GM23338 (cell line): ENCODE data around the gene GALNT1. TPM values are rescaled to one million over a fixed set of nuclear protein-coding genes. Genes with fewer than 3 reads are reported as not detected.

Source experiments
- ATAC-seq: fragments of 200-7000 bp; cut with Tn5 transposase; 3 replicates; pipeline ENCODE4 v1.9.1; 2020
- DNase-seq: peaks from one replicate; pipeline ENCODE4 v3.0.0-alpha.2; 2015; ENCODE audit warnings: low spot score
- H2AFZ ChIP-seq: fragments of 200-600 bp; sonication (generic); 2 replicates; pipeline ENCODE4 v1.8.0; 2016; ENCODE audit warnings: antibody characterized with exemption, mild to moderate bottlenecking, moderate library complexity
- H3F3A ChIP-seq: fragments of 200-600 bp; sonication (generic); replicated peaks from 2 replicates; pipeline ENCODE4 v1.8.0; 2017; ENCODE audit warnings: antibody characterized with exemption, mixed run types, low read depth
- H3K27ac ChIP-seq: fragments of 200-600 bp; sonication (generic); 2 replicates; pipeline ENCODE4 v1.6.1; 2016; ENCODE audit warnings: low read depth
- H3K27me3 ChIP-seq: fragments of 200-600 bp; sonication (generic); 2 replicates; pipeline ENCODE4 v1.8.0; 2016; ENCODE audit warnings: mild to moderate bottlenecking, mixed run types, moderate library complexity; ENCODE audit not compliant: insufficient read depth
- H3K36me3 ChIP-seq: fragments of 200-600 bp; sonication (generic); 2 replicates; pipeline ENCODE4 v1.8.0; 2016; ENCODE audit warnings: mild to moderate bottlenecking; ENCODE audit not compliant: insufficient read depth
- H3K4me1 ChIP-seq: fragments of 200-600 bp; sonication (generic); 2 replicates; pipeline ENCODE4 v1.8.0; 2016; ENCODE audit warnings: mild to moderate bottlenecking, moderate library complexity; ENCODE audit not compliant: insufficient read depth
- H3K4me2 ChIP-seq: fragments of 200-600 bp; sonication (generic); 2 replicates; pipeline ENCODE4 v1.7.1; 2017; ENCODE audit warnings: mixed run types
- H3K4me3 ChIP-seq: fragments of 200-600 bp; sonication (generic); 2 replicates; pipeline ENCODE4 v1.6.1; 2016; ENCODE audit warnings: mixed run types
- H3K79me2 ChIP-seq: fragments of 200-600 bp; sonication (generic); replicated peaks from 2 replicates; pipeline ENCODE4 v1.8.0; 2017; ENCODE audit warnings: mild to moderate bottlenecking; ENCODE audit not compliant: insufficient read depth
- H3K9me2 ChIP-seq: fragments of 200-600 bp; sonication (generic); 2 replicates; pipeline ENCODE4 v1.8.0; 2017; ENCODE audit not compliant: insufficient read depth
- H4K20me1 ChIP-seq: fragments of 200-600 bp; sonication (generic); replicated peaks from 2 replicates; pipeline ENCODE4 v1.8.0; 2017; ENCODE audit warnings: mild to moderate bottlenecking; ENCODE audit not compliant: insufficient read depth
- H3K27ac Mint-ChIP-seq: 2 replicates; pipeline ENCODE4 v1.8.0; 2020; ENCODE audit warnings: inconsistent platforms, mild to moderate bottlenecking, moderate library complexity, mixed read lengths
- H3K27me3 Mint-ChIP-seq: 3 replicates; pipeline ENCODE4 v1.8.0; 2022; ENCODE audit warnings: low read depth, mild to moderate bottlenecking, moderate library complexity, mixed read lengths, inconsistent platforms; ENCODE audit not compliant: insufficient read depth, poor library complexity
- H3K36me3 Mint-ChIP-seq: 3 replicates; pipeline ENCODE4 v1.8.0; 2021; ENCODE audit warnings: low read depth, mild to moderate bottlenecking, inconsistent platforms, moderate library complexity, mixed read lengths
- H3K4me1 Mint-ChIP-seq: 3 replicates; pipeline ENCODE4 v1.8.0; 2020; ENCODE audit warnings: mild to moderate bottlenecking, inconsistent platforms, mixed read lengths
- H3K4me3 Mint-ChIP-seq: 3 replicates; pipeline ENCODE4 v1.8.0; 2021; ENCODE audit warnings: moderate library complexity, mild to moderate bottlenecking, inconsistent platforms, mixed read lengths
- H3K9me3 Mint-ChIP-seq: 3 replicates; pipeline ENCODE4 v1.8.0; 2020; ENCODE audit warnings: moderate library complexity, mild to moderate bottlenecking, inconsistent platforms, mixed read lengths
- CREB1 ChIP-seq: fragments of 250-450 bp; sonication (Bioruptor Pico); IDR thresholded peaks from 2 replicates; pipeline ENCODE4 v1.5.0; 2020; ENCODE audit warnings: low read depth, mild to moderate bottlenecking, moderate library complexity
- EZH2 ChIP-seq: fragments of 200-600 bp; sonication (generic); IDR thresholded peaks from one replicate; pipeline ENCODE4 v1.8.0; 2017; ENCODE audit warnings: antibody characterized with exemption, mild to moderate bottlenecking, low read depth; ENCODE audit not compliant: unreplicated experiment
- EZH2phosphoT487 ChIP-seq: fragments of 200-600 bp; sonication (generic); IDR thresholded peaks from one replicate; pipeline ENCODE4 v1.8.1; 2018; ENCODE audit warnings: antibody characterized with exemption; ENCODE audit not compliant: unreplicated experiment
- JUNB ChIP-seq: IDR thresholded peaks from one replicate; pipeline ENCODE4 v1.6.1; 2016; ENCODE audit warnings: antibody characterized with exemption; ENCODE audit not compliant: unreplicated experiment
- NANOG ChIP-seq: IDR thresholded peaks from 2 replicates; pipeline ENCODE4 v1.6.1; 2016; ENCODE audit warnings: antibody characterized with exemption, borderline replicate concordance
- POLR2AphosphoS5 ChIP-seq: IDR thresholded peaks from 2 replicates; pipeline ENCODE4 v1.6.1; 2016; ENCODE audit warnings: antibody characterized with exemption, low read depth
- STAT1 ChIP-seq: IDR thresholded peaks from one replicate; pipeline ENCODE4 v1.6.1; 2016; ENCODE audit warnings: antibody characterized with exemption; ENCODE audit not compliant: unreplicated experiment
- ZNF114 ChIP-seq: fragments of 250-450 bp; sonication (Bioruptor Pico); IDR thresholded peaks from 2 replicates; pipeline ENCODE4 v1.5.0; 2020; ENCODE audit warnings: mild to moderate bottlenecking, moderate library complexity
- ZNF331 ChIP-seq: fragments of 250-450 bp; sonication (Bioruptor Pico); IDR thresholded peaks from 2 replicates; pipeline ENCODE4 v1.5.0; 2020; ENCODE audit warnings: low read depth, mild to moderate bottlenecking, moderate library complexity
- polyA plus RNA-seq: library from polyadenylated mRNA; unstranded; fragments of >200 nt; fragmentation: Nextera tagmentation; extraction: Ambion mirVana; gene quantifications from 2 replicates; pipeline ENCODE4 v1.2.1, GENCODE V29; 2016
- total RNA-seq: library from RNA; depleted of rRNA; stranded (reverse); fragments of >200 nt; shearing (Covaris generic); gene quantifications from 2 replicates; pipeline ENCODE4 v1.2.3, GENCODE V29; 2014
- TF ChIP-seq, protein P1 (sequence below): IDR thresholded peaks from 2 replicates; pipeline ENCODE4 v1.6.1; 2016; ENCODE audit warnings: antibody characterized with exemption
- TF ChIP-seq, protein P2 (sequence below): IDR thresholded peaks from one replicate; pipeline ENCODE4 v1.6.1; 2018; ENCODE audit warnings: antibody characterized with exemption; ENCODE audit not compliant: unreplicated experiment
- TF ChIP-seq, protein P3 (sequence below), 2 experiments: fragments of 200-600 bp in 1 of 2; sonication (generic) in 1 of 2; conservative IDR thresholded peaks; 2 replicates each; pipeline versions ENCODE4 v1.5.1 to v1.6.1; 2016 to 2017; ENCODE audit warnings: antibody characterized with exemption in 2 of 2, low read depth in 2 of 2, mild to moderate bottlenecking in 2 of 2, moderate library complexity in 1 of 2
- TF ChIP-seq, protein P4 (sequence below): fragments of 250-450 bp; sonication (Bioruptor Pico); IDR thresholded peaks from 2 replicates; pipeline ENCODE4 v1.5.0; 2020; ENCODE audit warnings: mild to moderate bottlenecking, moderate library complexity

Gene GALNT1
- total and polyA plus RNA-seq, 2 experiments from 2014 or later, result 37.4 to 60.8 TPM

DNA sequence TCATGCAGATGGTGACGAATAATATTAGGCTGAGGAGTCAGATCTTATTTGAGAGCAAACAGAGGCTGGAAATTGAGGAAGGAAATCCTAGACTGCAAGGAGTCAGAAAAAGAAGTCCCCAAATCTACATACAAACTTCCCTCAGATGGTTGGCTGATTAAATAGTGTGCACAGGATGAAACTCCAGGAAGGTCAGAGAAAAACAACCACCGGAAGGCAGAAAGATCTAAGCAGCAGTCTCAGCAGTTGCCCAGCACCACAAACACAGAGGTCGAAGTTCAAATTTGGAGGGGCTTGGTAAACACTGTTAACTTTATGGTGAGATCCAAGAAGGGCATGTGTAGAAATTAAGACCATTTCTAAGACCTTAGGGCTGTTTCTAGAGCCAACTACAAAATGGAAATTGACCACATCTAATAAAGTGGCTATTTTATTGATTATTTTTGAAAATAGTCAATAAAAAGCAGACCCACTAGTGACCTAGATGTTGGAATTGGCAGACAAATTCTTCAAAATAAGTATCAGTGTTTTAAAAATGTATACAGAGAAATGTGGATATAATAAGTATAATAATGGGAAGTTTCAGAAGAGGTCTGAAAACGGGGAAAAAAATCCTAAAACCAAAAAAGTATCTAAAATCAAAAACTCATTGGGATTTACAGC, 134.8 kb downstream of the GALNT1 start:
- Histone ChIP-seq H3K4me3 (no peak overlapping the region), H3K27me3 (no peaks in the 10 kb centered on the region), H3F3A (no peaks in the 10 kb centered on the region), H4K20me1 (no peaks in the 10 kb centered on the region), H3K4me2 (no peak overlapping the region), H3K9me2 (0 out of 2 replicates have a peak, but pooled peaks cover 4% of the 10 kb centered on the region), H2AFZ (no peak overlapping the region), H3K79me2 (no peaks in the 10 kb centered on the region), H3K4me1 (no peaks in the 10 kb centered on the region), H3K36me3 (no peaks in the 10 kb centered on the region; the same call in 1 of the 2 replicates), H3K27ac (no peak overlapping the region)
- TF ChIP-seq STAT1, result no peak
- TF ChIP-seq JUNB, result no peak
- TF ChIP-seq ZNF114 (CRISPR knock-in tag), result no peak
- TF ChIP-seq, protein P1, sequence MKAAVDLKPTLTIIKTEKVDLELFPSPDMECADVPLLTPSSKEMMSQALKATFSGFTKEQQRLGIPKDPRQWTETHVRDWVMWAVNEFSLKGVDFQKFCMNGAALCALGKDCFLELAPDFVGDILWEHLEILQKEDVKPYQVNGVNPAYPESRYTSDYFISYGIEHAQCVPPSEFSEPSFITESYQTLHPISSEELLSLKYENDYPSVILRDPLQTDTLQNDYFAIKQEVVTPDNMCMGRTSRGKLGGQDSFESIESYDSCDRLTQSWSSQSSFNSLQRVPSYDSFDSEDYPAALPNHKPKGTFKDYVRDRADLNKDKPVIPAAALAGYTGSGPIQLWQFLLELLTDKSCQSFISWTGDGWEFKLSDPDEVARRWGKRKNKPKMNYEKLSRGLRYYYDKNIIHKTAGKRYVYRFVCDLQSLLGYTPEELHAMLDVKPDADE, result no peak
- TF ChIP-seq EZH2, result no peak
- TF ChIP-seq, protein P2, sequence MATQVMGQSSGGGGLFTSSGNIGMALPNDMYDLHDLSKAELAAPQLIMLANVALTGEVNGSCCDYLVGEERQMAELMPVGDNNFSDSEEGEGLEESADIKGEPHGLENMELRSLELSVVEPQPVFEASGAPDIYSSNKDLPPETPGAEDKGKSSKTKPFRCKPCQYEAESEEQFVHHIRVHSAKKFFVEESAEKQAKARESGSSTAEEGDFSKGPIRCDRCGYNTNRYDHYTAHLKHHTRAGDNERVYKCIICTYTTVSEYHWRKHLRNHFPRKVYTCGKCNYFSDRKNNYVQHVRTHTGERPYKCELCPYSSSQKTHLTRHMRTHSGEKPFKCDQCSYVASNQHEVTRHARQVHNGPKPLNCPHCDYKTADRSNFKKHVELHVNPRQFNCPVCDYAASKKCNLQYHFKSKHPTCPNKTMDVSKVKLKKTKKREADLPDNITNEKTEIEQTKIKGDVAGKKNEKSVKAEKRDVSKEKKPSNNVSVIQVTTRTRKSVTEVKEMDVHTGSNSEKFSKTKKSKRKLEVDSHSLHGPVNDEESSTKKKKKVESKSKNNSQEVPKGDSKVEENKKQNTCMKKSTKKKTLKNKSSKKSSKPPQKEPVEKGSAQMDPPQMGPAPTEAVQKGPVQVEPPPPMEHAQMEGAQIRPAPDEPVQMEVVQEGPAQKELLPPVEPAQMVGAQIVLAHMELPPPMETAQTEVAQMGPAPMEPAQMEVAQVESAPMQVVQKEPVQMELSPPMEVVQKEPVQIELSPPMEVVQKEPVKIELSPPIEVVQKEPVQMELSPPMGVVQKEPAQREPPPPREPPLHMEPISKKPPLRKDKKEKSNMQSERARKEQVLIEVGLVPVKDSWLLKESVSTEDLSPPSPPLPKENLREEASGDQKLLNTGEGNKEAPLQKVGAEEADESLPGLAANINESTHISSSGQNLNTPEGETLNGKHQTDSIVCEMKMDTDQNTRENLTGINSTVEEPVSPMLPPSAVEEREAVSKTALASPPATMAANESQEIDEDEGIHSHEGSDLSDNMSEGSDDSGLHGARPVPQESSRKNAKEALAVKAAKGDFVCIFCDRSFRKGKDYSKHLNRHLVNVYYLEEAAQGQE, result no peak
- no peak for TF ChIP-seq POLR2AphosphoS5
- no peak for TF ChIP-seq CREB1 (CRISPR knock-in tag)
- no peak for TF ChIP-seq NANOG
- TF ChIP-seq ZNF331, result no peak
- TF ChIP-seq, protein P3, sequence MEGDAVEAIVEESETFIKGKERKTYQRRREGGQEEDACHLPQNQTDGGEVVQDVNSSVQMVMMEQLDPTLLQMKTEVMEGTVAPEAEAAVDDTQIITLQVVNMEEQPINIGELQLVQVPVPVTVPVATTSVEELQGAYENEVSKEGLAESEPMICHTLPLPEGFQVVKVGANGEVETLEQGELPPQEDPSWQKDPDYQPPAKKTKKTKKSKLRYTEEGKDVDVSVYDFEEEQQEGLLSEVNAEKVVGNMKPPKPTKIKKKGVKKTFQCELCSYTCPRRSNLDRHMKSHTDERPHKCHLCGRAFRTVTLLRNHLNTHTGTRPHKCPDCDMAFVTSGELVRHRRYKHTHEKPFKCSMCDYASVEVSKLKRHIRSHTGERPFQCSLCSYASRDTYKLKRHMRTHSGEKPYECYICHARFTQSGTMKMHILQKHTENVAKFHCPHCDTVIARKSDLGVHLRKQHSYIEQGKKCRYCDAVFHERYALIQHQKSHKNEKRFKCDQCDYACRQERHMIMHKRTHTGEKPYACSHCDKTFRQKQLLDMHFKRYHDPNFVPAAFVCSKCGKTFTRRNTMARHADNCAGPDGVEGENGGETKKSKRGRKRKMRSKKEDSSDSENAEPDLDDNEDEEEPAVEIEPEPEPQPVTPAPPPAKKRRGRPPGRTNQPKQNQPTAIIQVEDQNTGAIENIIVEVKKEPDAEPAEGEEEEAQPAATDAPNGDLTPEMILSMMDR (conservative IDR thresholded peaks at IDR 0.05; ENCODE audit: low read depth in 2 of 2), result no peak
- TF ChIP-seq, protein P4, sequence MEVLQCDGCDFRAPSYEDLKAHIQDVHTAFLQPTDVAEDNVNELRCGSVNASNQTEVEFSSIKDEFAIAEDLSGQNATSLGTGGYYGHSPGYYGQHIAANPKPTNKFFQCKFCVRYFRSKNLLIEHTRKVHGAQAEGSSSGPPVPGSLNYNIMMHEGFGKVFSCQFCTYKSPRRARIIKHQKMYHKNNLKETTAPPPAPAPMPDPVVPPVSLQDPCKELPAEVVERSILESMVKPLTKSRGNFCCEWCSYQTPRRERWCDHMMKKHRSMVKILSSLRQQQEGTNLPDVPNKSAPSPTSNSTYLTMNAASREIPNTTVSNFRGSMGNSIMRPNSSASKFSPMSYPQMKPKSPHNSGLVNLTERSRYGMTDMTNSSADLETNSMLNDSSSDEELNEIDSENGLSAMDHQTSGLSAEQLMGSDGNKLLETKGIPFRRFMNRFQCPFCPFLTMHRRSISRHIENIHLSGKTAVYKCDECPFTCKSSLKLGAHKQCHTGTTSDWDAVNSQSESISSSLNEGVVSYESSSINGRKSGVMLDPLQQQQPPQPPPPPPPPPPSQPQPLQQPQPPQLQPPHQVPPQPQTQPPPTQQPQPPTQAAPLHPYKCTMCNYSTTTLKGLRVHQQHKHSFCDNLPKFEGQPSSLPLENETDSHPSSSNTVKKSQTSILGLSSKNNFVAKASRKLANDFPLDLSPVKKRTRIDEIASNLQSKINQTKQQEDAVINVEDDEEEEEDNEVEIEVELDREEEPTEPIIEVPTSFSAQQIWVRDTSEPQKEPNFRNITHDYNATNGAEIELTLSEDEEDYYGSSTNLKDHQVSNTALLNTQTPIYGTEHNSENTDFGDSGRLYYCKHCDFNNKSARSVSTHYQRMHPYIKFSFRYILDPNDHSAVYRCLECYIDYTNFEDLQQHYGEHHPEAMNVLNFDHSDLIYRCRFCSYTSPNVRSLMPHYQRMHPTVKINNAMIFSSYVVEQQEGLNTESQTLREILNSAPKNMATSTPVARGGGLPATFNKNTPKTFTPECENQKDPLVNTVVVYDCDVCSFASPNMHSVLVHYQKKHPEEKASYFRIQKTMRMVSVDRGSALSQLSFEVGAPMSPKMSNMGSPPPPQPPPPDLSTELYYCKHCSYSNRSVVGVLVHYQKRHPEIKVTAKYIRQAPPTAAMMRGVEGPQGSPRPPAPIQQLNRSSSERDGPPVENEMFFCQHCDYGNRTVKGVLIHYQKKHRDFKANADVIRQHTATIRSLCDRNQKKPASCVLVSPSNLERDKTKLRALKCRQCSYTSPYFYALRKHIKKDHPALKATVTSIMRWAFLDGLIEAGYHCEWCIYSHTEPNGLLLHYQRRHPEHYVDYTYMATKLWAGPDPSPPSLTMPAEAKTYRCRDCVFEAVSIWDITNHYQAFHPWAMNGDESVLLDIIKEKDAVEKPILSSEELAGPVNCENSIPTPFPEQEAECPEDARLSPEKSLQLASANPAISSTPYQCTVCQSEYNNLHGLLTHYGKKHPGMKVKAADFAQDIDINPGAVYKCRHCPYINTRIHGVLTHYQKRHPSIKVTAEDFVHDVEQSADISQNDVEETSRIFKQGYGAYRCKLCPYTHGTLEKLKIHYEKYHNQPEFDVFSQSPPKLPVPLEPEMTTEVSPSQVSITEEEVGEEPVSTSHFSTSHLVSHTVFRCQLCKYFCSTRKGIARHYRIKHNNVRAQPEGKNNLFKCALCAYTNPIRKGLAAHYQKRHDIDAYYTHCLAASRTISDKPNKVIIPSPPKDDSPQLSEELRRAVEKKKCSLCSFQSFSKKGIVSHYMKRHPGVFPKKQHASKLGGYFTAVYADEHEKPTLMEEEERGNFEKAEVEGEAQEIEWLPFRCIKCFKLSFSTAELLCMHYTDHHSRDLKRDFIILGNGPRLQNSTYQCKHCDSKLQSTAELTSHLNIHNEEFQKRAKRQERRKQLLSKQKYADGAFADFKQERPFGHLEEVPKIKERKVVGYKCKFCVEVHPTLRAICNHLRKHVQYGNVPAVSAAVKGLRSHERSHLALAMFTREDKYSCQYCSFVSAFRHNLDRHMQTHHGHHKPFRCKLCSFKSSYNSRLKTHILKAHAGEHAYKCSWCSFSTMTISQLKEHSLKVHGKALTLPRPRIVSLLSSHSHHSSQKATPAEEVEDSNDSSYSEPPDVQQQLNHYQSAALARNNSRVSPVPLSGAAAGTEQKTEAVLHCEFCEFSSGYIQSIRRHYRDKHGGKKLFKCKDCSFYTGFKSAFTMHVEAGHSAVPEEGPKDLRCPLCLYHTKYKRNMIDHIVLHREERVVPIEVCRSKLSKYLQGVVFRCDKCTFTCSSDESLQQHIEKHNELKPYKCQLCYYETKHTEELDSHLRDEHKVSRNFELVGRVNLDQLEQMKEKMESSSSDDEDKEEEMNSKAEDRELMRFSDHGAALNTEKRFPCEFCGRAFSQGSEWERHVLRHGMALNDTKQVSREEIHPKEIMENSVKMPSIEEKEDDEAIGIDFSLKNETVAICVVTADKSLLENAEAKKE (CRISPR knock-in tag), result no peak
- TF ChIP-seq EZH2phosphoT487, result no peak
- Mint-ChIP-seq H3K27ac (no peak overlapping the region), H3K27me3 (peaks cover 8% of the 10 kb centered on the region), H3K36me3 (peaks cover 15% of the 10 kb centered on the region; the same call in 2 of the 3 replicates), H3K9me3 (peaks cover 25% of the 10 kb centered on the region; the same call in 2 of the 3 replicates), H3K4me1 (no peaks in the 10 kb centered on the region), H3K4me3 (no peak overlapping the region)
- no peak for ATAC-seq
- DNase-seq, result no peak
